Fibroblast of villous mesenchyme (primary cell): ENCODE results near the gene ADAMTS2. TPM values are rescaled to one million over a fixed set of nuclear protein-coding genes. Genes with fewer than 3 reads are reported as not detected.

Source experiments
- DNase-seq: peaks from one replicate; pipeline ENCODE4 v3.0.0-alpha.2; 2010; ENCODE audit warnings: low read depth
- H3K4me3 ChIP-seq: 2 replicates; pipeline ENCODE4 v1.5.1; 2011; ENCODE audit warnings: low read depth, mild to moderate bottlenecking, low read length
- CTCF ChIP-seq: IDR thresholded peaks from 2 replicates; pipeline ENCODE4 v1.5.1; 2012; ENCODE audit warnings: low read depth, mild to moderate bottlenecking, low read length; ENCODE audit not compliant: insufficient read depth
- total RNA-seq: library from RNA; depleted of rRNA; stranded (reverse); fragments of >200 nt; gene quantifications from 2 replicates; pipeline ENCODE4 v1.2.3, GENCODE V29; 2012

Gene ADAMTS2
- total RNA-seq, 1 donor: 30.2 TPM

DNA sequence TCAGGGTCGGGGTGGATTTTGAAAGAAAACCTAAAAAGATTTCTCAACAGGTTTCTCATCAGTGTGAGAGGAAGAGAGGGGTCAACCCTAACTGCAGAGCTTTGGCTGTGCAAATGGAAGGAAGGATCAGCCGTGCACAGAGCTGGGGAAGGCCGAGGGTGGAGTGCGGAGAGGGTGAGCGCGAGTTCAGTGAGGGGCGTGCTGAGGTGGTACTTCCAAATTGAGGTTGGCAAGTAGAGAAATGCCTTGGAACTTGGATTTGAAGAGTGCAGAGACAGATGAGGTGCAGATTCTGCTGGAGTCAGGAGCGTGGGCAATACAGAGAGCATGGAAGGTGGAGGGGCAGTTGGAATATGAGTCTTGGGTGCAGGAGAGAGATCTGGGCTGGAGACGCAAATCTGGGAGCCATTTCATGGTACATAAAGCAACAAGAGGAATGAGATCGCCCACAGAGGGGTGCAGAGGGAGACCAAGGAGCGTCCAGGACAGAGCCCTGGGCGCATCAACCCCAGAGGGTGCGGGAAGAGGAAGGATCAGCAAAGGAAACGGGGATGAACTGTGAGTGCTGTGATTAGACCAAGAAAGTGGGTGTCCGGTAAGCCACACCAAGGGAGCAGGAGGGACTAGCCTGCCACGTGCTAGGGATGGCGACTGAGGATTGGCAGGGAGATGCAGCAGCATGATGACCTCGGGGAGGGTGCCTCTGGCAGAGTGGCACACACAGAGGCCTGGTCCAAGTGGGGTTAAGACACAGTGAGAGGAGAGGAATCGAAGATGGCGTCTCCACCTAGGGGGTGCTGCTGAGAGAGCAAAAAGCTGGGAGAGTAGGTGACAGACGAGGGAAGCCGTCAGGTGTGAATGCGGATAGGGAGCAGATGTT is 105.8 kb downstream of the ADAMTS2 start:
- TF ChIP-seq CTCF: no peak
- DNase-seq: no peak
- H3K4me3 ChIP-seq: no peak overlapping the region

DNA sequence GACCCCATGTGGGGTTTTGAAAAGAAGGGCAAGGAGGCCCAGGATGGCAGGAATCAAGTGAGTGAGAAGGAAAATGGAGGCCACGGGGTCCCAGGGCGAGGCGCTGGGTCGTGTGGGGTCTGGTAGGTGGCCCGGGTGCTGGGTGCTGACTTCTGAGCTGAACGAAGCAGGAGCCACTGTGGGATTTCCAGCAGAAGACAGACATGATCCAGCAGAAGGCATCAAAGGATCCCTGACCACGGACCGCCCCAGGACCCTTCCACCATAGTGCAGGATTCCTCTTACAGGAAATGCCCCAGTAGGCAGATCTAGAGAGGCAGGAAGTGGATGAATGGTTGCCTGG is 106.7 kb downstream of the ADAMTS2 start:
- no peak overlapping the region for H3K4me3 ChIP-seq
- TF ChIP-seq CTCF: no peak
- no peak for DNase-seq

DNA sequence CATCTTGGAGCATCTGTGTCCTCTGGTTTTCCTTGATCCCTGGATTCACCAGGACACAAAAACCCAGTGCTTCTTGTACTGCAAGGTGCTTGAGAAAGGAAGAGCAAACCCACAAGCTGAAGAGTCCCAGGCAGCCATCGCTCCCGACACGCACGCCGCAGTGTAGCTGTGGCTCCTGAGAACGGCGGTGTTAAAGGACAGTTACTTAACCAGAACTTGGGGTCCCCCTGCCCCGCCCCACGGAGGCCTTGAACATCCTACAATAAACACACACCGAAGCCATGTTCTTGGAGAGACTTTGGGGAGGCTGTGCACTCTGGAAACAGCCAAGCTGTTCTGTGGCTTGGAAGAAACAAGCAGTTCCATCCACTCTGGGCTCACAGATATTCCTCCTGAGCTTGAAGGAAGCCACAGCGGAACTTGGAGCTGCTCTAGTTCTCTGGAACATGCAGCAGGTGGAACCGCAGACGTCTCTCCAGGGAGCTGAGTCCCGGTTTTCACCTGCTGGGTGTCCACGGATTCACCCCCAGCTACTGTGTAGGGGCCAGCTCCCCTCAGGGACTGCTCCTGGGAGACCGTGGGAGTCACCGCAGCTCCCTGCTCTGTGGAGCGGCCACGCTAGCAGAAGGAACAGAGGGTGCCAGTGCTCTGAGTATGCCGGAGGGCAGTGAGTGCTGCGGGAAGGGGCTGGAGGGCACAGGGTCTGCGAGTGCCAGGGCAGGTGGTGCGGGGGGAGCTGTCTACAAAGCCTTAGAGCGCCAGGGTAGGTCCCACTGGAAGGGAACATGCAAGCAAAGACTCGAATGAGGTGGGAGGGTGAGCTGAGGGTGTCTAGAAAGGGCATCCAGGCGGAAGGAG is 107.3 kb downstream of the ADAMTS2 start:
- no peak overlapping the region for H3K4me3 ChIP-seq
- no peak for TF ChIP-seq CTCF
- no peak for DNase-seq

DNA sequence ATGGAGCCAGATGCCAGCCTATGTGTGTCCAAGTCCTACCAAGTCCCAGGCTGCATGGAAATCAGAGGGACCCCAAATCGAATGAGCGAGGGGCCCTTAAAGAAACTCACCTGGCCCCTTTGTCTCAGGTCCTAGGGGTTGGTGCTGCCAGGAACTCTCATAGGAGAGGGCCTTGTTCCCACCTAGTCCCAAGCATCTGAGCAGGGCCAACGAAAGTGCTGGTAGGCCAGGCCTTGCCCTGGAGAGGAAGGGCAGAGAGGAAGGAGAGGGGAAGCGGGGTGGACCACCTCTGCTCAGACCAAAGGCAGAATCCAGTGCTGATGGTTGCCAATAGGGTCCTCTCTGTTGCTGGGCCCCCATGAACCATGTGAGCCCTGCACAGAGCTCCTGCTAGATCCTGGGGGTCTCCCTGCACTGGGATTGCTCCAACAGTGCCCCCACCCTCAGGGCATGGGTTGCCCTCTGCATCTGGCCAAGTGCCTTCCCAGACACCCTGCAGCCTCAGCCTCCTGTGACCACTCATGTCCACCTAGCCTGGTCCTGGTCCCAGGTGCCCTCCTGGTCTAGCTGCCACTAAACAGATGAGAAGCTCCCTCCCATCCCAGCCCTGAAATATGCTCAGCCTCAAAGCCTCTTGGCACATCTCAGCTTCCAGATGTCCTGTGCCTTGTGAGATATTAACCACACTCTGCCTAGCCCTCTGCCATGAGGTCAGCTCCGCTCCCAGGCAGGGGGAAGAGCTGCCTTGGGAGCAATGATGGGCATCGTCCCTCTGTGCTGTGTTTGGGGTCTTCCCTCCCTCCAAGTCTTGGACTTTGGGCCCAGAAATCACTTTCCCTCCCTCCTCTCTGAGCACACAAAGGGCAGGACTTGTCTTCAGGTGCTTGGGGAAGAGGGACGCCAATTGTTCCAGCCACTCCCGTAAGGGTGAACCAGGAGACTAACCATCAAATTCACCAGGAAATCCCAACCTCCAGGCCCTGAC is 109.6 kb downstream of the ADAMTS2 start:
- no peak for TF ChIP-seq CTCF
- no peak for DNase-seq

DNA sequence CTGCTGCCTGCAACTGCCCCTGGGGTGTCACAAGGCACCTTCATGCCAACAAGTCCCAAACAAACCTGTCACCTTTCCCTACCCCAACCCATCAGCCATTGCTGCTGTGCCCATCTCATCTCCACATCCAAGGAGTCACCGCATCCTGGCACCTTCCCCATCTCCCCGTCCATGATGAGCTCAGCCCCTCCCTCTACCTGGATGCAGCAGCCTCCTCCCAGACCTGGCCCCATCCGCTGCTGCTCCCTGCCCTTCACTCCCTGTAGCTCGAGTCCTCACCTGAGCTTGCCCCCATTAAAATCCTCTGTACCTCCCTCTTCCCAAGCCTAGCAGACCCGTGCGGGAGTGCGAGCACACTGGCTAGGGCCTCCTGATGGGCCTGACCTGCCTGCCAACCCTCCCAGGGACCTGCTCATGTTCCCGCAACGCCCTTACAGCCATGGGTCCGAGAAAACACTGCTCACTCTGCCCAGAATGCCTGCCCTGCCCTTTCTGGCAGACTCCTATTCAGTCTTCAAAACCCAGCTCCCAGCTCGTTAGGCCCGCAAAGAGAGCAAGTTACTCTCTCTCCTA is 110.6 kb downstream of the ADAMTS2 start:
- TF ChIP-seq CTCF: no peak
- H3K4me3 ChIP-seq: no peak overlapping the region
- no peak for DNase-seq

More for the DNA sequence above, 109.6 kb downstream of the ADAMTS2 start:
- no peak overlapping the region for H3K4me3 ChIP-seq
